Measurements from ENCODE around the gene GLP1R.

DNA sequence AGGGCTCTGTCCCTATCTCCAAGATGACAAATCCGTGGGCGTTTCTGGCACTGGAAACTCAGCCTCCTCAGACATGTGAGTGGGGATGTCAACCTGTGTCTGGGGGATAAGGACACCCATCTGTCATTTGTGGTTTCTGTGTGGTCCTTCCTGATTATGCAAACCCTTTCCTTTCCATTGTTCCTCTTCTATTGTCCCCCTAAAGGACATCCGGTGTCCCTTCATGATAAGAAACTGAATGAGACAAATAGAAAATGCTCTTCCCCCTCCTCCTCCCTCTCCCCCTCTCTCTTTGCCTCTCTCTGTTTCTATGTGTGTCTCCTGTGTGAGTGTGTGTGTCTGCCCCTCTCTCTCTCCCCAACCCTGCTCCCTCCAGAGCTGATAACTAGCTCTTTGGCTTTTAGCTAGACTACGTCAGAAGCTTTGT, 11.5 kb upstream of the GLP1R start:
- TF ChIP-seq, protein P1, sequence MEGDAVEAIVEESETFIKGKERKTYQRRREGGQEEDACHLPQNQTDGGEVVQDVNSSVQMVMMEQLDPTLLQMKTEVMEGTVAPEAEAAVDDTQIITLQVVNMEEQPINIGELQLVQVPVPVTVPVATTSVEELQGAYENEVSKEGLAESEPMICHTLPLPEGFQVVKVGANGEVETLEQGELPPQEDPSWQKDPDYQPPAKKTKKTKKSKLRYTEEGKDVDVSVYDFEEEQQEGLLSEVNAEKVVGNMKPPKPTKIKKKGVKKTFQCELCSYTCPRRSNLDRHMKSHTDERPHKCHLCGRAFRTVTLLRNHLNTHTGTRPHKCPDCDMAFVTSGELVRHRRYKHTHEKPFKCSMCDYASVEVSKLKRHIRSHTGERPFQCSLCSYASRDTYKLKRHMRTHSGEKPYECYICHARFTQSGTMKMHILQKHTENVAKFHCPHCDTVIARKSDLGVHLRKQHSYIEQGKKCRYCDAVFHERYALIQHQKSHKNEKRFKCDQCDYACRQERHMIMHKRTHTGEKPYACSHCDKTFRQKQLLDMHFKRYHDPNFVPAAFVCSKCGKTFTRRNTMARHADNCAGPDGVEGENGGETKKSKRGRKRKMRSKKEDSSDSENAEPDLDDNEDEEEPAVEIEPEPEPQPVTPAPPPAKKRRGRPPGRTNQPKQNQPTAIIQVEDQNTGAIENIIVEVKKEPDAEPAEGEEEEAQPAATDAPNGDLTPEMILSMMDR (IDR thresholded peaks at IDR 0.05), result no peak
- TF ChIP-seq EP300 (IDR thresholded peaks at IDR 0.05), result no peak
- TF ChIP-seq POLR2A (IDR thresholded peaks at IDR 0.05), result no peak
